Psoas muscle (tissue), 8 donors: ENCODE measurements around the gene ARHGAP12. TPM values are rescaled to one million over a fixed set of nuclear protein-coding genes. Genes with fewer than 3 reads are reported as not detected.
A peak's percentile ranks its signal among the peaks of the same experiment; 100 is the strongest.

Experiments
- ATAC-seq, 4 donors: fragments of 200-7000 bp; cut with Tn5 transposase; one replicate each; pipeline ENCODE4 v1.9.1; 2020; ENCODE audit warnings: moderate library complexity in 3 of 4, mild to moderate bottlenecking in 2 of 4
- DNase-seq, 2 donors: peaks; one replicate each; pipeline ENCODE4 v3.0.0-alpha.2; 2020
- H3K27ac ChIP-seq: fragments of 200-600 bp; one replicate; pipeline ENCODE4 v1.8.0; 2022
- H3K27me3 ChIP-seq, 3 donors: fragments of 200-600 bp in 1 of 3; one replicate each; pipeline versions ENCODE4 v1.6.1 to v1.8.0; 2013 to 2022; ENCODE audit warnings: low read length in 2 of 3, mild to moderate bottlenecking in 2 of 3, moderate library complexity in 1 of 3; ENCODE audit not compliant: insufficient read depth in 3 of 3
- H3K36me3 ChIP-seq, 2 donors: fragments of 200-600 bp in 1 of 2; one replicate each; pipeline versions ENCODE4 v1.6.1 to v1.8.0; 2013 to 2022; ENCODE audit warnings: low read depth in 1 of 2, mild to moderate bottlenecking in 1 of 2, moderate library complexity in 1 of 2; ENCODE audit not compliant: insufficient read depth in 1 of 2
- H3K4me1 ChIP-seq: fragments of 200-600 bp; one replicate; pipeline ENCODE4 v1.8.0; 2022
- H3K4me3 ChIP-seq: fragments of 200-600 bp; one replicate; pipeline ENCODE4 v1.8.0; 2022; ENCODE audit warnings: mild to moderate bottlenecking
- H3K9me3 ChIP-seq: fragments of 200-600 bp; one replicate; pipeline ENCODE4 v1.8.0; 2022
- whole genome bisulfite sequencing, 3 donors: extraction: QIAGEN DNeasy Blood & Tissue Kit; methylation state at CpG; one replicate each; pipeline versions ENCODE4 v1.1.6 to v1.1.7; 2013; 5-methylcytosine and 5-hydroxymethylcytosine counted together
- intact Hi-C, 2 donors: fragments of 100-400 bp; cut with DNase I; formaldehyde crosslinking; loops; one replicate each; pipeline versions ENCODE4 v1.11.0 to v1.14.2; 2022
- polyA plus RNA-seq, 3 donors: library from polyadenylated mRNA; stranded (reverse); fragments of 200-250 nt; gene quantifications; one replicate each; pipeline ENCODE4 v1.2.3, GENCODE V29; 2013
- total RNA-seq, 4 donors: library from RNA; stranded (reverse); fragmentation: NEBNext Ultra II Directional in 2 of 4; extraction: Animal tissue kit (Norgen Biotek cat#: 25700) in 2 of 4; gene quantifications; one replicate each; pipeline versions ENCODE4 v1.2.1 to v1.2.4, GENCODE V29; 2021 to 2023
- TF ChIP-seq, protein P1 (sequence below): fragments of 200-600 bp; IDR thresholded peaks from one replicate; pipeline ENCODE4 v1.8.0; 2022; ENCODE audit warnings: antibody characterized with exemption
- donor health status: healthy with polysubstance abuse.
- donor health status: DM: no; HTN: no; CAD: no; lungs with moderate emphysema.
- donor health status: Bipolar disorder and iron deficiency.
- donor health status: healthy.
- donor health status: DM: yes; HTN: yes; CAD: no.
- donor health status: DM: no; HTN: no; CAD: no.
- donor health status: DM: no; HTN: no; CAD: no.
- donor health status: DM: yes; HTN: yes; CAD: no.

Gene ARHGAP12
- total and polyA plus RNA-seq, 7 donors = 8.2 to 18.2 (median 11.8) TPM

DNA sequence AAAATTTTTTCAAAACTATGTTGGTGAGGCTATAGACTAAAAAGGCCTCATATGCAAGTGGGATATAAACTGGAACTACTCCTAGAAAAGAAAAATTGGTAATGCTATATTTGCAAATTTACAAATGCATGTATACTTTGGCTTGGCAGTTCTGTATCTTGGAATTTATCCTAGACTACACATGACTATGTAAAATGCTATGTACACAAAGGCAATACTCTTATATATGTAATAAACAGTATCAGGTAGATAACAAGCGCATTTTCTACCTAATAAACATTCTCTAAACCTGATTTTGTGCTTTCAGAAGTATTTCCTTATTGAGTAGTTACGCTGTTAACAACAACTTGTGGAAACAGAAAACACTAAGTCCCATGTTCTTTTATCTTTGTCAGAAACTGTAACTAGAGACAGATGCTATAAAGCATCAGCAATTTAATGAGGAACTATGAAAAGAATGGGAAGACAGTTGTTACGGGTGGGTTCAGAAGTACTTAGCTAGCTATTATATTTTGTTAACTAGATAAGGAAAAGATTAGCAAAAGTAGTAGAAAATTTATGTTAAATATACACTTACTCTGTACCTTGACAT is 107.8 kb downstream of the ARHGAP12 start:
- H3K27ac ChIP-seq = no peak overlapping the region

DNA sequence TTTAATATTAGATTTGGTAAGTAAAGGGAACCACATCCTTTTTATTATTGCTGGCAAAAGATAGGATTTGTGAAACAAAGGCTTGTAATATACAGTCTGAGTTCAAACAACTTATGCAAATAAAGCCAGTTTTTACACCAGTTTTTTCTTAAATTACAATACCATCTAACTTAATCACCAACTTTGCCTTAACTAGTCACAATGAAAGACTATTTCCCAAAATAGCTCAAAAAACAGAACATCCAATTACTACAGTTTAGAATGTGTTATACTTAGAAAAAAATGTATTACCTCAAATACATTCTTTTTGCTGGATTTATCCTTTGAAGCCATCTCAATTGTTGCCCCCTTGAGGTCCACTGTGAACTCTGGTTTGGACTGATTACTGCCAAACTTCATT is 108.5 kb downstream of the ARHGAP12 start:
- peak overlapping the region; percentile 71 for H3K27ac ChIP-seq
- intact Hi-C loops = no loop called here
- H3K4me1 ChIP-seq = peaks cover 26% of the 10 kb centered on the region
- no peak for DNase-seq
- H3K27me3 ChIP-seq = no peaks in the 10 kb centered on the region
- H3K36me3 ChIP-seq = no peaks in the 10 kb centered on the region
- TF ChIP-seq, protein P1, sequence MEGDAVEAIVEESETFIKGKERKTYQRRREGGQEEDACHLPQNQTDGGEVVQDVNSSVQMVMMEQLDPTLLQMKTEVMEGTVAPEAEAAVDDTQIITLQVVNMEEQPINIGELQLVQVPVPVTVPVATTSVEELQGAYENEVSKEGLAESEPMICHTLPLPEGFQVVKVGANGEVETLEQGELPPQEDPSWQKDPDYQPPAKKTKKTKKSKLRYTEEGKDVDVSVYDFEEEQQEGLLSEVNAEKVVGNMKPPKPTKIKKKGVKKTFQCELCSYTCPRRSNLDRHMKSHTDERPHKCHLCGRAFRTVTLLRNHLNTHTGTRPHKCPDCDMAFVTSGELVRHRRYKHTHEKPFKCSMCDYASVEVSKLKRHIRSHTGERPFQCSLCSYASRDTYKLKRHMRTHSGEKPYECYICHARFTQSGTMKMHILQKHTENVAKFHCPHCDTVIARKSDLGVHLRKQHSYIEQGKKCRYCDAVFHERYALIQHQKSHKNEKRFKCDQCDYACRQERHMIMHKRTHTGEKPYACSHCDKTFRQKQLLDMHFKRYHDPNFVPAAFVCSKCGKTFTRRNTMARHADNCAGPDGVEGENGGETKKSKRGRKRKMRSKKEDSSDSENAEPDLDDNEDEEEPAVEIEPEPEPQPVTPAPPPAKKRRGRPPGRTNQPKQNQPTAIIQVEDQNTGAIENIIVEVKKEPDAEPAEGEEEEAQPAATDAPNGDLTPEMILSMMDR = no peak
- ATAC-seq = no peak
- no peak overlapping the region for H3K4me3 ChIP-seq
- no peaks in the 10 kb centered on the region for H3K9me3 ChIP-seq

More for the DNA sequence above, 107.8 kb downstream of the ARHGAP12 start:
- intact Hi-C loops = no loop called here
- DNase-seq = no peak
- TF ChIP-seq, protein P1 = no peak
- no peaks in the 10 kb centered on the region for H3K9me3 ChIP-seq
- peaks cover 26% of the 10 kb centered on the region for H3K4me1 ChIP-seq
- no peaks in the 10 kb centered on the region for H3K27me3 ChIP-seq
- no peak overlapping the region for H3K4me3 ChIP-seq
- 93 to 95% (median 94%) methylated on average over 3 of the region's 3 CpGs for WGBS, 3 donors
- peaks cover 0 to 2% of the 10 kb centered on the region in 2 donors for H3K36me3 ChIP-seq
- no peak for ATAC-seq

DNA sequence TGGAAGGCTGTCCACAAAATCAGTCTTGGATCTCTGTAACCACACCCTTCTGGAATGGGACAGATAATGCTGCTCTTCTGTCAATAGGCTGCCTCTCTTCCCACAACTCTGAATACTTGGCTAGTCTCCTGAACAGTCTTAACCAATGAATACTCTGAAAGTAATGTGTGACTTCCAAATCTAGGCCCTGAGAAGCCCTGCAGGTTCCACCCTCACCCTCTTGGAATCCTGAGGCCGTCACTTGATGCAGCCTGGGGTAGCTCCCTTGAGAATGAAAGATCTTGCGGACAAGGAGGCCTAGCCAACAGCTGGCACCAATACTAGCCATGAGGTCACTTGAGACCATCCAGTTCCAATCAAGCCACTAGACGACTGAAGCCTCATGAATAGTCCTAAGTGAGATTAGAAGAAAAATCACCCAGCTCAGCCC is 109.2 kb downstream of the ARHGAP12 start:
- ATAC-seq (peak; percentile 83 to 92 (median 90)), DNase-seq (peak; percentile 37 to 73)
- TF ChIP-seq, protein P1 = no peak
- no peaks in the 10 kb centered on the region for H3K27me3 ChIP-seq
- no peak overlapping the region for H3K4me3 ChIP-seq
- H3K36me3 ChIP-seq = no peaks in the 10 kb centered on the region
- H3K27ac ChIP-seq = peak overlapping the region; percentile 71
- H3K4me1 ChIP-seq = peaks cover 26% of the 10 kb centered on the region
- 12 to 39% (median 22%) methylated on average over 3 of the region's 3 CpGs for WGBS, 3 donors
- no peaks in the 10 kb centered on the region for H3K9me3 ChIP-seq
- intact Hi-C loops = loop anchor here in 1 of 2 donors (10.0 kb wide), 1 partner anchor 1065 kb away; no protein-coding TSS in a partner anchor

DNA sequence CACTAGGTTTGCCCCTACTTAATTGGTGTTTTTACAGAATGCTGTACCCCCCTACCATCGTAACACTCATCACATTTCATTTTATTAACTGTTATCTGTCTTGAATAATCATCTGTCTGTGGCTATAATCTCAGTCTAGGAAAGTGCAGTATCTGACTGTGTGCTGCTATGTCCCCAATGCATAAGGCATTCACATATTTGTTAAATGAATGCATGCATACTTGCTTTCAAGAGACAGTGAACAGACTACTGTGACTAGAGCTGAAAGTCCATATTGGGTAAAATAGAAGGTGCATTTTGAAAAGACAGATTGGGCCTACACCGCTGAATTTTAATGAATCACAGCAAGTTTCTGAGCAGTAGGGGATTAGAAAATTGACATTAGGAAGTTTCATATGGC is 112.3 kb downstream of the ARHGAP12 start:
- Histone ChIP-seq H3K27ac (no peak overlapping the region), H3K4me1 (peaks cover 9% of the 10 kb centered on the region), H3K9me3 (no peaks in the 10 kb centered on the region), H3K4me3 (no peak overlapping the region), H3K36me3 (peaks cover 0 to 15% of the 10 kb centered on the region in 2 donors), H3K27me3 (no peaks in the 10 kb centered on the region)
- DNase-seq (no peak), ATAC-seq (no peak)
- 91 to 95% (median 92%) methylated on average over 2 of the region's 2 CpGs for WGBS, 3 donors
- intact Hi-C loops = loop anchor here in 1 of 2 donors (10.0 kb wide), 1 partner anchor 1062 kb away; no protein-coding TSS in a partner anchor
- TF ChIP-seq, protein P1 = no peak
